MM.1S (cell line): ENCODE measurements around the gene GCK.
A peak's percentile ranks its signal among the peaks of the same experiment; 100 is the strongest.
"Not testable (repeated sequence)": the region's sequence is repeated elsewhere in the genome, so short reads cannot be mapped to it uniquely, and the experiment has no call there.

Experiments
- DNase-seq: peaks from one replicate; pipeline ENCODE4 v3.0.0-alpha.2; 2015
- H2AFZ ChIP-seq: fragments of 300-600 bp; sonication (generic); 2 replicates; pipeline ENCODE4 v1.6.0; 2016; ENCODE audit warnings: antibody characterized with exemption, low read length
- H3F3A ChIP-seq: fragments of 300-600 bp; sonication (generic); 2 replicates; pipeline ENCODE4 v1.6.1; 2016; ENCODE audit warnings: mild to moderate bottlenecking, antibody characterized with exemption, low read length, moderate library complexity, mixed read lengths; ENCODE audit not compliant: insufficient read depth
- H3K27ac ChIP-seq: fragments of 300-600 bp; sonication (generic); 2 replicates; pipeline ENCODE4 v1.5.1; 2016; ENCODE audit warnings: mild to moderate bottlenecking, low read length
- H3K27me3 ChIP-seq: fragments of 300-600 bp; sonication (generic); replicated peaks from 2 replicates; pipeline ENCODE4 v1.6.0; 2016; ENCODE audit warnings: low read length; ENCODE audit not compliant: insufficient read depth
- H3K36me3 ChIP-seq: fragments of 300-600 bp; sonication (generic); replicated peaks from 2 replicates; pipeline ENCODE4 v1.6.1; 2016; ENCODE audit warnings: mild to moderate bottlenecking, low read length, mixed read lengths; ENCODE audit not compliant: insufficient read depth
- H3K4me1 ChIP-seq: fragments of 300-600 bp; sonication (generic); 2 replicates; pipeline ENCODE4 v1.6.1; 2016; ENCODE audit warnings: low read length, mixed read lengths
- H3K4me2 ChIP-seq: fragments of 300-600 bp; sonication (generic); 2 replicates; pipeline ENCODE4 v1.6.0; 2016; ENCODE audit warnings: low read depth, low read length
- H3K4me3 ChIP-seq: fragments of 300-600 bp; sonication (generic); 2 replicates; pipeline ENCODE4 v1.5.1; 2016; ENCODE audit warnings: low read length, mixed read lengths
- H3K79me2 ChIP-seq: fragments of 300-600 bp; sonication (generic); 2 replicates; pipeline ENCODE4 v1.6.1; 2016; ENCODE audit warnings: mixed run types, low read length, mixed read lengths
- H3K9ac ChIP-seq: fragments of 300-600 bp; sonication (generic); 2 replicates; pipeline ENCODE4 v1.6.1; 2016; ENCODE audit warnings: low read length, mixed read lengths
- H3K9me2 ChIP-seq: fragments of 300-600 bp; sonication (generic); replicated peaks from 2 replicates; pipeline ENCODE4 v1.6.1; 2016; ENCODE audit warnings: mild to moderate bottlenecking, low read length, mixed read lengths; ENCODE audit not compliant: insufficient read depth
- H3K9me3 ChIP-seq: fragments of 300-600 bp; sonication (generic); replicated peaks from 2 replicates; pipeline ENCODE4 v1.6.1; 2016; ENCODE audit warnings: mild to moderate bottlenecking, low read length, mixed read lengths; ENCODE audit not compliant: insufficient read depth
- H4K20me1 ChIP-seq: fragments of 300-600 bp; sonication (generic); 2 replicates; pipeline ENCODE4 v1.6.1; 2016; ENCODE audit warnings: mild to moderate bottlenecking, low read length, moderate library complexity, mixed read lengths; ENCODE audit not compliant: insufficient read depth
- EZH2 ChIP-seq: fragments of 300-600 bp; sonication (generic); optimal IDR thresholded peaks from 2 replicates; pipeline ENCODE3; 2017; ENCODE audit warnings: low read depth, mild to moderate bottlenecking, antibody characterized with exemption, low read length, mixed read lengths
- EZH2phosphoT487 ChIP-seq: fragments of 300-600 bp; sonication (generic); IDR thresholded peaks from 2 replicates; pipeline ENCODE4 v1.6.1; 2018; ENCODE audit warnings: antibody characterized with exemption, low read length
- TF ChIP-seq, protein P1 (sequence below): fragments of 300-600 bp; sonication (generic); IDR thresholded peaks from 2 replicates; pipeline ENCODE4 v1.5.1; 2016; ENCODE audit warnings: antibody characterized with exemption, low read length, mixed read lengths

The GCK gene

DNA sequence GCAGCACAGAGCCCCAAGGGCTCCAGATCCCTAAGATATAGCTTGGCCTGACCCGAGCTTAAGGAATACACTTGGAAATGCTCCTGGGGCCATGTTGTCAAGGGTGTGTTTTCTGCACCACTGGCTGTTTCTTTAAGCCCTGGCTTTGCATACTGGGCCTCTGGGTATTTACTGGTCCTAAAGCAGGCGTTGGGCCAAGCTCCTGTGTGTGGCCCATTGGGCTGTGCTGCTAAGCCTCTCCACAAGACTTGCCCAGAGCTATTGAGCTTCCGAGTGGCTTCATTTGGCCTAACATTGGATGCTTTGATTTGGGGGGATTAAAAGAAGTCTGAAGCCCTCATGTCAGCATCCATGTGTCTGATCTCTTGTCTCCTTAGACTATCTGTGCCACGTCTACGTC is 16.8 kb upstream of the GCK start:
- H3K9me2 ChIP-seq, result no peaks in the 10 kb centered on the region
- H3K4me1 ChIP-seq, result peaks cover 8% of the 10 kb centered on the region; the same call in 1 of the 2 replicates
- no peaks in the 10 kb centered on the region for H3K27me3 ChIP-seq
- no peak overlapping the region for H2AFZ ChIP-seq
- TF ChIP-seq, protein P1, sequence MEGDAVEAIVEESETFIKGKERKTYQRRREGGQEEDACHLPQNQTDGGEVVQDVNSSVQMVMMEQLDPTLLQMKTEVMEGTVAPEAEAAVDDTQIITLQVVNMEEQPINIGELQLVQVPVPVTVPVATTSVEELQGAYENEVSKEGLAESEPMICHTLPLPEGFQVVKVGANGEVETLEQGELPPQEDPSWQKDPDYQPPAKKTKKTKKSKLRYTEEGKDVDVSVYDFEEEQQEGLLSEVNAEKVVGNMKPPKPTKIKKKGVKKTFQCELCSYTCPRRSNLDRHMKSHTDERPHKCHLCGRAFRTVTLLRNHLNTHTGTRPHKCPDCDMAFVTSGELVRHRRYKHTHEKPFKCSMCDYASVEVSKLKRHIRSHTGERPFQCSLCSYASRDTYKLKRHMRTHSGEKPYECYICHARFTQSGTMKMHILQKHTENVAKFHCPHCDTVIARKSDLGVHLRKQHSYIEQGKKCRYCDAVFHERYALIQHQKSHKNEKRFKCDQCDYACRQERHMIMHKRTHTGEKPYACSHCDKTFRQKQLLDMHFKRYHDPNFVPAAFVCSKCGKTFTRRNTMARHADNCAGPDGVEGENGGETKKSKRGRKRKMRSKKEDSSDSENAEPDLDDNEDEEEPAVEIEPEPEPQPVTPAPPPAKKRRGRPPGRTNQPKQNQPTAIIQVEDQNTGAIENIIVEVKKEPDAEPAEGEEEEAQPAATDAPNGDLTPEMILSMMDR, result no peak
- TF ChIP-seq EZH2phosphoT487, result no peak
- no peak for TF ChIP-seq EZH2
- no peak for DNase-seq
- H3K9ac ChIP-seq, result no peak overlapping the region
- H3F3A ChIP-seq, result no peaks in the 10 kb centered on the region
- no peaks in the 10 kb centered on the region for H4K20me1 ChIP-seq
- no peak overlapping the region for H3K4me2 ChIP-seq
- peaks cover 46% of the 10 kb centered on the region for H3K79me2 ChIP-seq
- no peak overlapping the region for H3K4me3 ChIP-seq
- H3K36me3 ChIP-seq, result peaks cover 16% of the 10 kb centered on the region; the same call in 1 of the 2 replicates
- no peak overlapping the region for H3K27ac ChIP-seq
- no peaks in the 10 kb centered on the region for H3K9me3 ChIP-seq

DNA sequence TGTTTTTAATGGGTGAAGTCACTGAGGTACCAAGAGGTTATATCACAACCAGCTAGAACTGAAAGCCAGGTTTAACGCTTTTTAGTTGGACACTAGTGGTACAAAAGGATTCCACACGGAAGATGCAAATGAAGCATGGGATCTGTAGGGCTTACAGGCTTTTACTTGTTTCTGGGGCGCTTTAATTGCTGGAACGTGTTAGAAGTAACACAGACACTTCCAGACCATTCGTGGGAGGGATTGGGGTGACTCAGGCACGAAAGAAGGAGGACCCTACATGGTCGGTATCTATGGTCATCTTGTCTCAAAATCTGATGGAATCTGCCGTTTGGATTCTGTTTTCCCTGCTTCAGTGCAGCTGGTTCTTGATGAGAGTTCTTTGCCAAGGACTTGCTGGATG is 12.6 kb upstream of the GCK start:
- Histone ChIP-seq H3K27me3 (no peaks in the 10 kb centered on the region), H4K20me1 (no peaks in the 10 kb centered on the region), H3K79me2 (peaks cover 48% of the 10 kb centered on the region), H3K27ac (no peak overlapping the region), H3K9ac (peak overlapping the region; percentile 83; the same call in 1 of the 2 replicates), H3K9me3 (no peaks in the 10 kb centered on the region), H2AFZ (no peak overlapping the region), H3K9me2 (no peaks in the 10 kb centered on the region), H3F3A (no peaks in the 10 kb centered on the region), H3K36me3 (peaks cover 5% of the 10 kb centered on the region; the same call in 1 of the 2 replicates), H3K4me2 (peak overlapping the region; percentile 44), H3K4me1 (0 out of 2 replicates have a peak, but pooled peaks cover 3% of the 10 kb centered on the region), H3K4me3 (peak overlapping the region; percentile 98)
- TF ChIP-seq, protein P1, result no peak
- TF ChIP-seq EZH2phosphoT487, result no peak
- no peak for TF ChIP-seq EZH2
- no peak for DNase-seq

- Histone ChIP-seq H3K27ac (no peak within 1 kb of the TSS), H4K20me1 (no peaks in the 10 kb centered on the region), H3K4me1 (0 out of 2 replicates have a peak, but pooled peaks cover 3% of the 10 kb centered on the region), H3F3A (no peaks in the 10 kb centered on the region), H3K36me3 (peaks cover 5% of the 10 kb centered on the region; the same call in 1 of the 2 replicates), H2AFZ (peak within 1 kb of the TSS; percentile 86), H3K27me3 (no peaks in the 10 kb centered on the region), H3K4me2 (peak within 1 kb of the TSS; percentile 44), H3K9ac (peak within 1 kb of the TSS; percentile 83), H3K9me3 (no peaks in the 10 kb centered on the region), H3K9me2 (no peaks in the 10 kb centered on the region), H3K4me3 (peak within 1 kb of the TSS; percentile 98), H3K79me2 (peaks cover 48% of the 10 kb centered on the region)
- TF ChIP-seq EZH2phosphoT487 (no peak), EZH2 (no peak)
- TF ChIP-seq, protein P1, result peak; percentile 56
- DNase-seq, result peak; percentile 98
Measured at GRCh38 chr7:44200699-44201461, 11.6 kb upstream of the GCK start, which contains the start of gene YKT6. Gene YKT6 (plus strand): TSS chr7:44200978. CDS start chr7:44201136, 158 bp downstream.

GRCh38 chr7:44200163-44200562 is 10.9 kb upstream of the GCK start:
- H3K9me3 ChIP-seq, H3F3A ChIP-seq, H3K27me3 ChIP-seq, H2AFZ ChIP-seq, H3K9ac ChIP-seq, H4K20me1 ChIP-seq, H3K9me2 ChIP-seq, H3K36me3 ChIP-seq, H3K4me1 ChIP-seq, H3K27ac ChIP-seq, H3K4me2 ChIP-seq, DNase-seq, H3K4me3 ChIP-seq: not testable (repeated sequence)
- H3K79me2 ChIP-seq, result peaks cover 43% of the 10 kb centered on the region
